Measurements from ENCODE around the gene EED. TPM values are rescaled to one million over a fixed set of nuclear protein-coding genes. Genes with fewer than 3 reads are reported as not detected.

EED gene
- total and polyA plus RNA-seq, 2 experiments from 2014 or later: 15.5 to 23.7 TPM

GRCh38 chr11:86269645-86270044, 25.1 kb downstream of the EED start:
- no peaks in the 10 kb centered on the region for H4K20me1 ChIP-seq (ENCODE audit: insufficient read depth, poor library complexity, severe bottlenecking)
- H3K27me3 ChIP-seq: no peaks in the 10 kb centered on the region
- no peak for DNase-seq (ENCODE audit: low spot score)
- H2AFZ ChIP-seq: no peak overlapping the region
- no peaks in the 10 kb centered on the region for H3K4me1 ChIP-seq (ENCODE audit: insufficient read depth)
- 97% methylated on average over 1 of the region's 1 CpG for WGBS (ENCODE audit: low lambda C conversion rate, missing lambda C conversion rate)
- peaks cover 36% of the 10 kb centered on the region for H3K79me2 ChIP-seq
- TF ChIP-seq CTCF (IDR thresholded peaks at IDR 0.05; ENCODE audit: poor library complexity): no peak
- no peak for TF ChIP-seq EZH2phosphoT487 (IDR thresholded peaks at IDR 0.05; ENCODE audit: low read depth, severe bottlenecking, unreplicated experiment)
- H3K27ac ChIP-seq: no peak overlapping the region
- no peak overlapping the region for H3K4me2 ChIP-seq
- no peaks in the 10 kb centered on the region for H3K9me3 ChIP-seq (ENCODE audit: low read depth)
- no peaks in the 10 kb centered on the region for H3K36me3 ChIP-seq (replicated peaks; ENCODE audit: insufficient read depth, low read depth)
- no peaks in the 10 kb centered on the region for H3K9me2 ChIP-seq (replicated peaks; ENCODE audit: insufficient read depth)
- no peak overlapping the region for H3K4me3 ChIP-seq

DNA sequence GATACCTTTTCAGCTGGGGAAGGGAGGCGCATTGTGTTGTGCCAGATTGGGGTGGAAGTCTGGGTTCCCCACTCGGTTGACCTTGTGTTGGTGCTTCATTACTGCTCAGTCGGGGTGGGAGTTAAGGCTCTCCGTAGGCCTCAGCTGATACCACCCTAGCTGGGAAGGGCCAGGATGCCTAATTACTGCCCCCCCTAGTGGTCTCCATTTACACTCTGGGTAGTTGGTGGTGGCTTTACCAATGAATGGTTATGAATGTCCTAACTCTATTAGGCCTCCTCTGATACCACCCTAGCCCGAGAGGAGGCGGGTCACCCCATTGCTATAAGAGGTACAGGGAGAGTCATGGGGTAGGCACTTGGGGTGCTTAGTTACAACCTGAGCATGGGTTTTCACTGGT, 29.9 kb downstream of the EED start:
- Histone ChIP-seq H4K20me1 (ENCODE audit: insufficient read depth, poor library complexity, severe bottlenecking) (no peaks in the 10 kb centered on the region), H3K9me2 (replicated peaks; ENCODE audit: insufficient read depth) (no peaks in the 10 kb centered on the region), H3K27me3 (no peaks in the 10 kb centered on the region), H3K79me2 (peaks cover 43% of the 10 kb centered on the region), H3K9me3 (ENCODE audit: low read depth) (no peaks in the 10 kb centered on the region), H3K36me3 (replicated peaks; ENCODE audit: insufficient read depth, low read depth) (no peaks in the 10 kb centered on the region), H3K4me3 (no peak overlapping the region), H3K4me1 (ENCODE audit: insufficient read depth) (no peaks in the 10 kb centered on the region), H3K27ac (no peak overlapping the region), H2AFZ (no peak overlapping the region), H3K4me2 (no peak overlapping the region)
- TF ChIP-seq EZH2phosphoT487 (IDR thresholded peaks at IDR 0.05; ENCODE audit: low read depth, severe bottlenecking, unreplicated experiment) (no peak), CTCF (IDR thresholded peaks at IDR 0.05; ENCODE audit: poor library complexity) (peak; percentile 10)
- no peak for DNase-seq (ENCODE audit: low spot score)
- 91% methylated on average over 6 of the region's 6 CpGs for WGBS (ENCODE audit: low lambda C conversion rate, missing lambda C conversion rate)

DNA sequence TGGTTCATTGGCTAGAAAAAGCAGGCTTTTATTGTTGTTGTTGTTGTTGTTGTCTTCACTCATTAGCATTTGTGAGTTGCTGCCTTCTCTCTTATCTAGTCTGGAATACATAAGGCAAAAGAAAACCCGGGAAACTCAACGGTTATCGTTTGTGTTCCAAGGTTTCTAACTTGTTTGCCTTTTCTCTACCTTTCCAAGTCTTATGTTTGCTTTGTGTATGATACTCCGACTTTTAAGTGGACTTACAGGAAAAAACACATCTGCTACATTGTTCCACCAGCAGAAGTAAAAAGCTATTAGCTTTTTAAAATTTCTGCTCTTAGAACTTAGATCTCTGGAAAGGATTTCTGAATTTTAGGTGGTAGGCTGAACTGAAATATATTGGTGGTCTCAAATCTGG, 30.4 kb downstream of the EED start:
- Histone ChIP-seq H3K4me1 (ENCODE audit: insufficient read depth) (no peaks in the 10 kb centered on the region), H3K9me2 (replicated peaks; ENCODE audit: insufficient read depth) (no peaks in the 10 kb centered on the region), H2AFZ (no peak overlapping the region), H3K27me3 (no peaks in the 10 kb centered on the region), H3K27ac (no peak overlapping the region), H3K9me3 (ENCODE audit: low read depth) (no peaks in the 10 kb centered on the region), H3K36me3 (replicated peaks; ENCODE audit: insufficient read depth, low read depth) (no peaks in the 10 kb centered on the region), H3K4me2 (no peak overlapping the region), H3K79me2 (peaks cover 41% of the 10 kb centered on the region), H3K4me3 (no peak overlapping the region), H4K20me1 (ENCODE audit: insufficient read depth, poor library complexity, severe bottlenecking) (no peaks in the 10 kb centered on the region)
- WGBS (ENCODE audit: low lambda C conversion rate, missing lambda C conversion rate): 73% methylated on average over 4 of the region's 4 CpGs
- no peak for DNase-seq (ENCODE audit: low spot score)
- TF ChIP-seq EZH2phosphoT487 (IDR thresholded peaks at IDR 0.05; ENCODE audit: low read depth, severe bottlenecking, unreplicated experiment) (no peak), EZH2 (IDR thresholded peaks at IDR 0.05; ENCODE audit: borderline replicate concordance) (no peak), CTCF (IDR thresholded peaks at IDR 0.05; ENCODE audit: poor library complexity) (no peak)

Data from hepatocyte (in vitro differentiated cells).